Choroid plexus epithelial cell (primary cell): ENCODE data around the gene SELPLG.

Experiments used
- DNase-seq: peaks from one replicate; pipeline ENCODE4 v3.0.0-alpha.2; 2010; ENCODE audit warnings: low read depth
- H3K4me3 ChIP-seq: 2 replicates; pipeline ENCODE4 v1.5.1; 2011; ENCODE audit warnings: low read depth, mild to moderate bottlenecking, control low read depth, low read length, moderate library complexity
- CTCF ChIP-seq: conservative IDR thresholded peaks from 2 replicates; pipeline ENCODE4 v1.5.1; 2011; ENCODE audit warnings: low read depth, mild to moderate bottlenecking, control low read depth, inconsistent platforms, low read length, moderate library complexity

The SELPLG gene

GRCh38 chr12:108584456-108585065 lies 49.1 kb downstream of the SELPLG start:
- no peak for DNase-seq
- TF ChIP-seq CTCF, result no peak
- no peak overlapping the region for H3K4me3 ChIP-seq

- no peak overlapping the region for H3K4me3 ChIP-seq
- no peak for TF ChIP-seq CTCF
- no peak for DNase-seq
Observed at GRCh38 chr12:108583991-108584390, 49.7 kb downstream of the SELPLG start.

- no peak for TF ChIP-seq CTCF
- no peak for DNase-seq
- no peak overlapping the region for H3K4me3 ChIP-seq
Observed at GRCh38 chr12:108582978-108583770, 50.5 kb downstream of the SELPLG start.

GRCh38 chr12:108582509-108582908 lies 51.2 kb downstream of the SELPLG start:
- no peak for DNase-seq
- no peak for TF ChIP-seq CTCF

GRCh38 chr12:108581311-108582227 lies 52.1 kb downstream of the SELPLG start:
- no peak for DNase-seq
- H3K4me3 ChIP-seq, result no peak overlapping the region
- TF ChIP-seq CTCF, result no peak

More at GRCh38 chr12:108582509-108582908, 51.2 kb downstream of the SELPLG start:
- H3K4me3 ChIP-seq, result no peak overlapping the region

GRCh38 chr12:108580531-108580930 lies 53.2 kb downstream of the SELPLG start:
- no peak overlapping the region for H3K4me3 ChIP-seq
- TF ChIP-seq CTCF, result no peak
- DNase-seq, result peak; percentile 84
